ENCODE results near the gene DCTN3. TPM values are rescaled to one million over a fixed set of nuclear protein-coding genes. Genes with fewer than 3 reads are reported as not detected.
A peak's percentile ranks its signal among the peaks of the same experiment; 100 is the strongest.

The DCTN3 gene
- total RNA-seq, 1 donor from 2014 or later: 94.8 TPM

DNA sequence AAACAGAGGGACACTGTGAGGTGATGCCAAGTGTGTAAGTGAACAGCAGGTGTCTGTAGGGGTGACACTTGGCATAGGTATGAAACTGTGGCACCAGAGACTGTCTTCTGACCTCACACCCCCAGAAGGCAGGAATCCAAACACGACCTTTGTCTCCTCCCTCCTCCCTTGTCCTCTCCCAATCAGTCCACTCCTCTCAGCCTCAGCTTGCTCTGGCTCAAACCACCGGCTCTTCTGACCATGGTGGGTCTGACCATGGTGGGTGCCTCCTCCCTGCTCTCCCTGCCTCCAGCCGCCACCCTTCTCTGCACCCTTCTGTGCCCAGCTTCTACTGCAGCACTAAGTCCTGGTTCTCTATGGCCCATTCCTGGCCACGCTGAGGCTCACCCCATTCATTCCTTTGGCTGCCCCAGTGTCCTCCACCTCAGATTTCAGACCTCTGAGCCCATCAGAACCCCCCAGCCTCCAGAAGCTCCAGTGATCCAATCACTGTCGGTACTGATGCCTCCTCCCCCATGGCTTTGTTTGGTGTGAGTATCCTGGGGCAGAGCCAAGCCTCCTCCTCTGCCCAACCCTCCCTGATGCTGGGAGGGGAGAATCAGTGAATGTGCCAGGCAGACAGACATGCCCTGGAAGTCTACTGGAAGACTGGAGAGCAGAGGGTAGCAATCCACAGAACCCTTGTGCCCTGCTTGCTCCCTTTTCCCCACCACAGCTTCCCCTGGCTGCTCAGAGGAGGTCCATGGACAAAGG, 10.3 kb upstream of the DCTN3 start:
- DNase-seq (ENCODE audit: low read depth): no peak
- Mint-ChIP-seq H3K4me3 (ENCODE audit: unreplicated experiment) (no peak overlapping the region), H3K27ac (ENCODE audit: unreplicated experiment) (no peak overlapping the region), H3K36me3 (ENCODE audit: low read depth, unreplicated experiment) (peaks cover 3% of the 10 kb centered on the region), H3K9me3 (ENCODE audit: unreplicated experiment) (no peaks in the 10 kb centered on the region), H3K4me1 (ENCODE audit: low read depth, unreplicated experiment) (peaks cover 1% of the 10 kb centered on the region), H3K27me3 (ENCODE audit: low read depth, unreplicated experiment) (peaks cover 62% of the 10 kb centered on the region)
- H4K20me1 ChIP-seq (ENCODE audit: insufficient read depth, low read length): peaks cover 26% of the 10 kb centered on the region
- H3K4me1 ChIP-seq (ENCODE audit: insufficient read depth, low read length): peaks cover 4% of the 10 kb centered on the region
- no peak overlapping the region for H3K9ac ChIP-seq (ENCODE audit: low read length)
- no peak overlapping the region for H2AFZ ChIP-seq (ENCODE audit: low read depth, low read length)
- H3K4me3 ChIP-seq (ENCODE audit: insufficient read depth, low read depth, low read length): no peak overlapping the region
- H3K4me2 ChIP-seq (ENCODE audit: low read length): no peak overlapping the region
- no peaks in the 10 kb centered on the region for H3K9me3 ChIP-seq (ENCODE audit: insufficient read depth, low read depth, low read length)
- H3K36me3 ChIP-seq (ENCODE audit: insufficient read depth, low read length): no peaks in the 10 kb centered on the region
- peaks cover 50% of the 10 kb centered on the region for H3K27me3 ChIP-seq (ENCODE audit: insufficient read depth, low read length)
- TF ChIP-seq, protein P1, sequence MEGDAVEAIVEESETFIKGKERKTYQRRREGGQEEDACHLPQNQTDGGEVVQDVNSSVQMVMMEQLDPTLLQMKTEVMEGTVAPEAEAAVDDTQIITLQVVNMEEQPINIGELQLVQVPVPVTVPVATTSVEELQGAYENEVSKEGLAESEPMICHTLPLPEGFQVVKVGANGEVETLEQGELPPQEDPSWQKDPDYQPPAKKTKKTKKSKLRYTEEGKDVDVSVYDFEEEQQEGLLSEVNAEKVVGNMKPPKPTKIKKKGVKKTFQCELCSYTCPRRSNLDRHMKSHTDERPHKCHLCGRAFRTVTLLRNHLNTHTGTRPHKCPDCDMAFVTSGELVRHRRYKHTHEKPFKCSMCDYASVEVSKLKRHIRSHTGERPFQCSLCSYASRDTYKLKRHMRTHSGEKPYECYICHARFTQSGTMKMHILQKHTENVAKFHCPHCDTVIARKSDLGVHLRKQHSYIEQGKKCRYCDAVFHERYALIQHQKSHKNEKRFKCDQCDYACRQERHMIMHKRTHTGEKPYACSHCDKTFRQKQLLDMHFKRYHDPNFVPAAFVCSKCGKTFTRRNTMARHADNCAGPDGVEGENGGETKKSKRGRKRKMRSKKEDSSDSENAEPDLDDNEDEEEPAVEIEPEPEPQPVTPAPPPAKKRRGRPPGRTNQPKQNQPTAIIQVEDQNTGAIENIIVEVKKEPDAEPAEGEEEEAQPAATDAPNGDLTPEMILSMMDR (IDR thresholded peaks at IDR 0.05; ENCODE audit: insufficient read depth, low read depth, low read length): no peak
- no peak for TF ChIP-seq EZH2 (IDR thresholded peaks at IDR 0.05; ENCODE audit: insufficient read depth, low read length)
- no peak overlapping the region for H3K27ac ChIP-seq (ENCODE audit: low read depth, low read length)
- peaks cover 6% of the 10 kb centered on the region for H3K79me2 ChIP-seq (ENCODE audit: insufficient read depth, low read length)
- no peak for FAIRE-seq

DNA sequence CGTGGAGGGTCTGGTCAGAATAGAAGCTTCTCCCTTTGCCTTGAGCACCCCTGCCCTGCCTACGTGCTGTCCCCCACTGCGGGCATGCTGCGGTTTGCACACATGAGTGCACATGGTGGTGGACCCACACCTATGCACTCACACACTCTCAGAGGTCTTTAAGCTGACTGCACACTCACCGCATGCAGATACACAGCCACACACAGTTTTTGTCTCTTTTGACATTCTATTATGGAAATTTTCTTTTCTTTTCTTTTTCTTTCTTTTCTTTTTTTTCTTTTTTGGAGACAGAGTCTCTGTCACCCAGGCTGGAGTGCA, 9.2 kb upstream of the DCTN3 start:
- Mint-ChIP-seq H3K27ac (ENCODE audit: unreplicated experiment) (no peak overlapping the region), H3K9me3 (ENCODE audit: unreplicated experiment) (no peaks in the 10 kb centered on the region), H3K4me3 (ENCODE audit: unreplicated experiment) (peak overlapping the region; percentile 23), H3K4me1 (ENCODE audit: low read depth, unreplicated experiment) (peaks cover 1% of the 10 kb centered on the region), H3K36me3 (ENCODE audit: low read depth, unreplicated experiment) (no peaks in the 10 kb centered on the region), H3K27me3 (ENCODE audit: low read depth, unreplicated experiment) (peaks cover 64% of the 10 kb centered on the region)
- H3K27me3 ChIP-seq (ENCODE audit: insufficient read depth, low read length): peaks cover 60% of the 10 kb centered on the region
- no peak overlapping the region for H2AFZ ChIP-seq (ENCODE audit: low read depth, low read length)
- H3K4me1 ChIP-seq (ENCODE audit: insufficient read depth, low read length): peaks cover 4% of the 10 kb centered on the region
- H3K4me2 ChIP-seq (ENCODE audit: low read length): peak overlapping the region; percentile 80
- no peak for TF ChIP-seq EZH2 (IDR thresholded peaks at IDR 0.05; ENCODE audit: insufficient read depth, low read length)
- TF ChIP-seq, protein P1 (IDR thresholded peaks at IDR 0.05; ENCODE audit: insufficient read depth, low read depth, low read length): no peak
- H3K27ac ChIP-seq (ENCODE audit: low read depth, low read length): no peak overlapping the region
- H3K9ac ChIP-seq (ENCODE audit: low read length): no peak overlapping the region
- H3K36me3 ChIP-seq (ENCODE audit: insufficient read depth, low read length): no peaks in the 10 kb centered on the region
- H3K79me2 ChIP-seq (ENCODE audit: insufficient read depth, low read length): no peaks in the 10 kb centered on the region
- FAIRE-seq (no peak), DNase-seq (ENCODE audit: low read depth) (no peak)
- H4K20me1 ChIP-seq (ENCODE audit: insufficient read depth, low read length): peaks cover 15% of the 10 kb centered on the region
- no peak overlapping the region for H3K4me3 ChIP-seq (ENCODE audit: insufficient read depth, low read depth, low read length)
- no peaks in the 10 kb centered on the region for H3K9me3 ChIP-seq (ENCODE audit: insufficient read depth, low read depth, low read length)

All from astrocyte (in vitro differentiated cells and primary cell).